Measurements from ENCODE around the gene ZNF330.

The ZNF330 gene

GRCh38 chr4:141246683-141247429, 26.2 kb downstream of the ZNF330 start:
- no peak for TF ChIP-seq CTCF (IDR thresholded peaks at IDR 0.05; ENCODE audit: low read depth, low read length)
- peak in 1 of 2 donors; percentile 41 for DNase-seq (ENCODE audit: low read depth in 2 of 2)
- H3K4me3 ChIP-seq (replicated peaks in 1 of 2; ENCODE audit: low read depth in 2 of 2, low read length in 2 of 2) = no peak overlapping the region

- DNase-seq (ENCODE audit: low read depth in 2 of 2) = peak in 1 of 2 donors; percentile 41
- no peak for TF ChIP-seq CTCF (IDR thresholded peaks at IDR 0.05; ENCODE audit: low read depth, low read length)
- no peak overlapping the region for H3K4me3 ChIP-seq (replicated peaks in 1 of 2; ENCODE audit: low read depth in 2 of 2, low read length in 2 of 2)
These were observed 26.7 kb downstream of the ZNF330 start for GRCh38 chr4:141247430-141247780.

- H3K4me3 ChIP-seq (replicated peaks in 1 of 2; ENCODE audit: low read depth in 2 of 2, low read length in 2 of 2) = no peak overlapping the region
- TF ChIP-seq CTCF (IDR thresholded peaks at IDR 0.05; ENCODE audit: low read depth, low read length) = no peak
- peak; percentile 73 to 90 for DNase-seq (ENCODE audit: low read depth in 2 of 2)
These were observed 27.3 kb downstream of the ZNF330 start for GRCh38 chr4:141248029-141248428.

- no peak for DNase-seq (ENCODE audit: low read depth in 2 of 2)
- H3K4me3 ChIP-seq (replicated peaks in 1 of 2; ENCODE audit: low read depth in 2 of 2, low read length in 2 of 2) = no peak overlapping the region
- no peak for TF ChIP-seq CTCF (IDR thresholded peaks at IDR 0.05; ENCODE audit: low read depth, low read length)
These were observed 27.8 kb downstream of the ZNF330 start for GRCh38 chr4:141248486-141248885.

DNA sequence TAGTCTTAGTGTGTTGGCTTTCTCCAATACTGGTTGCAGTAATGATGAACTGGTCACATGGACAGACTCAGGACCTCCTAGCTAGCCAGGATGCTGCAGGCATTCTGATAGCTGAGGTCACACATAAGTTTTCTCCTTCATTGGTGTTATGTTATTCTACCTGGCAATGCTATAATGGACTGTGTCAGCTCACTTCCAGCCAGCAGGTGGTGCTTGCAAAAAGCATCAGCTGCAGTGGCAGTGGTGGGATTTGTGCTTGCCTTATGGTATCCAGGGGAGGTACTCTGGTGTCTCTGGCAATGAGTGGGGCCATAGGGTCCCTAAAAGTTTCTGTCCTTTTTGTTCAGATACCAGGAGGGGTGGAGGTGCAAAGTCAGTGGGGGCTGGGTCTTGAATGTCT, 33.6 kb downstream of the ZNF330 start:
- no peak overlapping the region for H3K4me3 ChIP-seq (replicated peaks in 1 of 2; ENCODE audit: low read depth in 2 of 2, low read length in 2 of 2)
- TF ChIP-seq CTCF (IDR thresholded peaks at IDR 0.05; ENCODE audit: low read depth, low read length) = peak; percentile 3
- DNase-seq (ENCODE audit: low read depth in 2 of 2) = no peak

- peak in 1 of 2 donors; percentile 26 for DNase-seq (ENCODE audit: low read depth in 2 of 2)
- H3K4me3 ChIP-seq (replicated peaks in 1 of 2; ENCODE audit: low read depth in 2 of 2, low read length in 2 of 2) = no peak overlapping the region
- TF ChIP-seq CTCF (IDR thresholded peaks at IDR 0.05; ENCODE audit: low read depth, low read length) = no peak
These were observed 34.3 kb downstream of the ZNF330 start for GRCh38 chr4:141255016-141255415.

- no peak for TF ChIP-seq CTCF (IDR thresholded peaks at IDR 0.05; ENCODE audit: low read depth, low read length)
- DNase-seq (ENCODE audit: low read depth in 2 of 2) = no peak
- no peak overlapping the region for H3K4me3 ChIP-seq (replicated peaks in 1 of 2; ENCODE audit: low read depth in 2 of 2, low read length in 2 of 2)
These were observed 37.9 kb downstream of the ZNF330 start for GRCh38 chr4:141258558-141258957.
